Astrocyte of the spinal cord (primary cell): Measurements from ENCODE around the gene UBE2E2.
A peak's percentile ranks its signal among the peaks of the same experiment; 100 is the strongest.

Experiments
- DNase-seq: peaks from one replicate; pipeline ENCODE4 v3.0.0; 2011; ENCODE audit warnings: low read depth, low spot score
- H3K4me3 ChIP-seq: 2 replicates; pipeline ENCODE4 v1.5.1; 2011; ENCODE audit warnings: low read depth, mild to moderate bottlenecking, low read length, moderate library complexity
- in situ Hi-C: cut with HindIII; loops from 2 replicates; pipeline ENCODE4 v1.10.0; 2017; ENCODE audit warnings: low sequenced_read_pairs
- TF ChIP-seq, protein P1 (sequence below): IDR thresholded peaks from 2 replicates; pipeline ENCODE4 v1.5.1; 2012; ENCODE audit warnings: low read depth, mild to moderate bottlenecking, low read length, inconsistent platforms

Gene UBE2E2

DNA sequence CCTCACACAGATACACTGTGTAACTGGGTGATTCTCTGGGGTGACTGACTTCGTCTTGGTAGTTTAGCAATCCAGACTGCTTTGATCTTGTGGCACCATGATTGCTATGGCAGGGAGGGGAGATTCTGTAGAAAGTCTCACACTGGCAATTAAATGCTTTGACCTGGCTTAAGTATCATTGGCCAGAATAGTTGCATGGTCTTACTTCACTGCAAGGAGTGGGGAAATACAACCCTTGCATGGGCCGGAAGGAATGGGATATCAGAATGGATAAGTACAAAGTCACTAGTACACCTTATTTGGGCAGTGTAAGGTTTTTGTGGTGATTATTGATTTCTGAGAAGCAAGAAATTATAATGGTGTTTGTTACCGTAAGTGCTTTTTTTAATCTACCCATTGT lies 153.8 kb downstream of the UBE2E2 start:
- TF ChIP-seq, protein P1, sequence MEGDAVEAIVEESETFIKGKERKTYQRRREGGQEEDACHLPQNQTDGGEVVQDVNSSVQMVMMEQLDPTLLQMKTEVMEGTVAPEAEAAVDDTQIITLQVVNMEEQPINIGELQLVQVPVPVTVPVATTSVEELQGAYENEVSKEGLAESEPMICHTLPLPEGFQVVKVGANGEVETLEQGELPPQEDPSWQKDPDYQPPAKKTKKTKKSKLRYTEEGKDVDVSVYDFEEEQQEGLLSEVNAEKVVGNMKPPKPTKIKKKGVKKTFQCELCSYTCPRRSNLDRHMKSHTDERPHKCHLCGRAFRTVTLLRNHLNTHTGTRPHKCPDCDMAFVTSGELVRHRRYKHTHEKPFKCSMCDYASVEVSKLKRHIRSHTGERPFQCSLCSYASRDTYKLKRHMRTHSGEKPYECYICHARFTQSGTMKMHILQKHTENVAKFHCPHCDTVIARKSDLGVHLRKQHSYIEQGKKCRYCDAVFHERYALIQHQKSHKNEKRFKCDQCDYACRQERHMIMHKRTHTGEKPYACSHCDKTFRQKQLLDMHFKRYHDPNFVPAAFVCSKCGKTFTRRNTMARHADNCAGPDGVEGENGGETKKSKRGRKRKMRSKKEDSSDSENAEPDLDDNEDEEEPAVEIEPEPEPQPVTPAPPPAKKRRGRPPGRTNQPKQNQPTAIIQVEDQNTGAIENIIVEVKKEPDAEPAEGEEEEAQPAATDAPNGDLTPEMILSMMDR = no peak
- no peak overlapping the region for H3K4me3 ChIP-seq
- in situ Hi-C loops = no loop called here
- DNase-seq = no peak

DNA sequence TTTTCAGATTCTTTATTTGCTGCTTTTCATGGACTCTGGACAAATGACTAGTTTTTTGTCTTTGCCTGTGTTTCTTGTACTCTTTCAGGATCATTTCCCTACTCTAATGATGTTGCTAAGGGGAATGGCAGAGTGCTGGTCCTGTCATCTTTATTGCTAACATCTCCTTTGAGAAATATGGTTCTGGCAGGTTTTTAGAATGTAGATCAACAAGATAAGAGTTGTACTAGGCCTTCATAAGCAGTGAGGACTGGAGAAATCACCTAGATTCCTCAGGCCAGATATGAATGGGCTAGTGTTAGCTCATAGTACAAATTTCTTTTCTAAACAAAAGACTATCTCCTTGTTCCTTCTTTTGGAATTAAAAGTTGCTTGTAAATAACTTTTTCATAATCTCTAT lies 156.0 kb downstream of the UBE2E2 start:
- TF ChIP-seq, protein P1 = no peak
- DNase-seq = no peak
- no peak overlapping the region for H3K4me3 ChIP-seq
- in situ Hi-C loops = no loop called here

DNA sequence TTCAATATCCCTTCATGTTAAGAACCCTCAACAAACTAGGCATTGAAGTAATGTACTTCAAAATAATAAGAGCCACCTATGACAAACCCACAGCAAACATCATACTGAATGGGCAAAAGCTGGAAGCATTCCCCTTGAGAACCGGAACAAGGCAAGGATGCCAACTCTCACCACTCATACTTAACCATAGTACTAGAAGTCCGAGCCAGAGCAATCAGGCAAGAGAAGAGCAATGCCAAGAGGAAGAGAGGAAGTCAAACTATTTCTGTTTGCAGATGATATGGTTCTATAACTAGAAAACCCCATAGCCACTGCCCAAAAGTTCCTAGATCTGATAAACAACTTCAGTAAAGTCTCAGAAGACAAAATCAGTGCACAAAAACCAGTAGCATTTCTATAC lies 161.9 kb downstream of the UBE2E2 start:
- in situ Hi-C loops = no loop called here
- no peak for DNase-seq
- H3K4me3 ChIP-seq = no peak overlapping the region
- TF ChIP-seq, protein P1 = no peak

DNA sequence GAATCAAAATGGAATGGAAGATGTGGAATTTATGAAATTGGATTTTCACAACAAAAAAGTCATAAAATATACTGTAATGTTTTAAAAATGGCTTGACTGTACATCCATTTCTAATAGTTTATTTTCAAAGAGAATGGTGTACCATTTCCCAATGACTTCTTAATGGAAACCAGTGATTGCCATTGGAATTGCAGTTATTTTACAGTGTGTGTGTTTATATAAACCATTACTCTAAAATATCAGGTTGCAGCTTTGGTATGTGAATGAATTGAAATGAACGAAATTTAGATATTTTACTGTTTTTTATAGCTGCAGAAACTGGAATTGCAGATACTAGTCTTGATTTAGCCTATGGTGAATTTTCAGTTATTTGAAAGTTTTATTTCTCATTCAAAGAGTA lies 165.6 kb downstream of the UBE2E2 start:
- in situ Hi-C loops = no loop called here
- TF ChIP-seq, protein P1 = no peak
- peak; percentile 12 for DNase-seq
- H3K4me3 ChIP-seq = no peak overlapping the region

DNA sequence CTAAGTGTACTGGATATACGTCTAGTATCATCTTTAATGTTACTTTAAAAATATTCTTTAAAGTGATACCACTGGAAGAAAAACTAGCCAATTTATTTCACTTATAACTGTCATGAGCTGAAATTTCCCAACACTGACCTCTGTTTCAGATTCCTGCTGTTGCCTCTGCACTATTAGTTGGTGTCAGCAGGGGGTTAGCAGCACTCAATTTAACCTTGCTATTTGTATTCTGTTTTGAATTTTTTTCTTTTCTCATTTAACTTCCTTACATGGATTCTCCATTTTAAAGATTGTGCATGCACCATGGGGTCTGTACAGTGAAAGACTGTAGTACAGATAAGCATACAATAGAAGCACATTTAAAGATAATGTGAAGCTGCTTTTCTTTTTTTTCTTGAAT lies 169.2 kb downstream of the UBE2E2 start:
- in situ Hi-C loops = no loop called here
- H3K4me3 ChIP-seq = no peak overlapping the region
- DNase-seq = peak; percentile 32
- TF ChIP-seq, protein P1 = no peak

DNA sequence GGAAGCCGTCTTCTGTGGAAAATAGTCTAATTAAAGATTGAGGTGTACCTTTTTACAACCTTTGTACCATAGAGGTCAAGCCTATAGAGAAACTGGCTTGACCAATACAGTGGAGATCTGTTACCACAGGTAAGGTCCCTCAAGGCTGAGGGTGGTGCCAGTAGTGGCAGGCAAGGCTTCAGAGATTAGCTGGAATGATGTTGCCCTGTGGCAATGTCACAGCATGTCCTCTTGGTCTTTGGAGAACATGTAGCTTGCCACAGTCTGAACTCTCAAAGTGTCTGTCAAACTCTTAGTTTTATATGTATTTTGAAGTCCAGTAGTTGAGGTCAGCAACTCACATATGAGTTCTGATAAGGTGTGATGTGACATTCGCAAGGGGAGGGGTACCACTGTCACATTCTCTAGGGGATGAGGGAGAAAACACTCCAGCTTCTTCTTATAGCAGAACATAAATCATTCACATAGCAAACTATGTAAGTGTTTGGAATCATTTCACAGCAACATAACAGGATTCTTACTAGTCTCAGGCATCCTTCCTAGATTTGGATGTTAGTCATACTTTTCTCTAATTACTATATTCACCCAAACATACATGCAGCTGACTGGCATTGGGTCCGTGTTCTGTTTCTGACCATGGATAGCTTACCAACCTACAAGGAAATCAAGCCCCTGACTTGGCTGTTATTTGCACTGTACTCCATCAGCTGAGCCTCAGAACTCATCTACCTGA lies 173.6 kb downstream of the UBE2E2 start:
- no peak overlapping the region for H3K4me3 ChIP-seq
- TF ChIP-seq, protein P1 = no peak
- in situ Hi-C loops = no loop called here
- DNase-seq = no peak
